LNCaP clone FGC (cell line): ENCODE results near the gene SRMS.
"Not testable (repeated sequence)": the region's sequence is repeated elsewhere in the genome, so short reads cannot be mapped to it uniquely, and the experiment has no call there.

Experiments used
- DNase-seq: peaks from one replicate; pipeline ENCODE4 v3.0.0-alpha.2; 2011; ENCODE audit warnings: low read depth
- H3K4me3 ChIP-seq: 2 replicates; pipeline ENCODE4 v1.5.1; 2011; ENCODE audit warnings: mild to moderate bottlenecking, low read depth, low read length, control low read depth
- CTCF ChIP-seq: IDR thresholded peaks from 2 replicates; pipeline ENCODE4 v1.5.1; 2012; ENCODE audit warnings: mild to moderate bottlenecking; ENCODE audit not compliant: control insufficient read depth, insufficient read depth; ENCODE audit errors: extremely low read depth

The SRMS gene

GRCh38 chr20:63518351-63518861, 29.1 kb downstream of the SRMS start:
- TF ChIP-seq CTCF: no peak
- DNase-seq: no peak

GRCh38 chr20:63517376-63518309, 29.9 kb downstream of the SRMS start:
- TF ChIP-seq CTCF: no peak
- no peak overlapping the region for H3K4me3 ChIP-seq
- no peak for DNase-seq

More at GRCh38 chr20:63518351-63518861, 29.1 kb downstream of the SRMS start:
- H3K4me3 ChIP-seq: no peak overlapping the region

- not testable (repeated sequence) for DNase-seq, H3K4me3 ChIP-seq
Observed at GRCh38 chr20:63514520-63514919, 33.0 kb downstream of the SRMS start.

GRCh38 chr20:63513207-63513606, 34.3 kb downstream of the SRMS start:
- TF ChIP-seq CTCF: no peak
- no peak overlapping the region for H3K4me3 ChIP-seq
- DNase-seq: no peak

GRCh38 chr20:63509088-63509564, 38.4 kb downstream of the SRMS start:
- no peak overlapping the region for H3K4me3 ChIP-seq
- no peak for TF ChIP-seq CTCF
- no peak for DNase-seq

- DNase-seq: no peak
- no peak overlapping the region for H3K4me3 ChIP-seq
- no peak for TF ChIP-seq CTCF
Observed at GRCh38 chr20:63508072-63508768, 39.3 kb downstream of the SRMS start.

- H3K4me3 ChIP-seq: no peak overlapping the region
- no peak for TF ChIP-seq CTCF
- DNase-seq: no peak
Observed at GRCh38 chr20:63507083-63507743, 40.3 kb downstream of the SRMS start.
